A673 (cell line): ENCODE data around the gene TENM3. TPM values are rescaled to one million over a fixed set of nuclear protein-coding genes. Genes with fewer than 3 reads are reported as not detected.

Source experiments
- BruUV-seq: library from RNA; stranded (reverse); fragments of 400-500 nt; replicated peaks from 2 replicates; lab custom pipeline; 2021; lab: Mats Ljungman, UMichigan
- CTCF ChIA-PET: fragments of 300-600 bp; sonication (Branson Sonifier 250); formaldehyde crosslinking; loops from one replicate; lab custom pipeline; 2022; ENCODE audit warnings: antibody characterized with exemption; lab: Charles Lee
- POLR2A ChIA-PET: fragments of 300-600 bp; sonication (Branson Sonifier 250); formaldehyde crosslinking; loops from one replicate; lab custom pipeline; 2022; ENCODE audit warnings: antibody characterized with exemption; ENCODE audit not compliant: low non-redundant PET; lab: Charles Lee
- DNase-seq: peaks from one replicate; pipeline ENCODE4 v3.0.0-alpha.2; 2015; ENCODE audit warnings: low spot score
- H3K27ac ChIP-seq: fragments of 200-600 bp; sonication (generic); 2 replicates; pipeline ENCODE4 v1.5.1; 2016; ENCODE audit warnings: mixed run types, low read depth, mild to moderate bottlenecking, mixed read lengths, antibody characterized with exemption, low read length; ENCODE audit not compliant: poor library complexity, severe bottlenecking
- H3K27me3 ChIP-seq: fragments of 200-600 bp; sonication (generic); replicated peaks from 2 replicates; pipeline ENCODE4 v1.6.1; 2017; ENCODE audit warnings: mixed run types, low read depth, mild to moderate bottlenecking, mixed read lengths, antibody characterized with exemption, low read length; ENCODE audit not compliant: insufficient read depth, poor library complexity
- H3K36me3 ChIP-seq: fragments of 200-600 bp; sonication (generic); 2 replicates; pipeline ENCODE4 v1.6.1; 2016; ENCODE audit warnings: mixed run types, mild to moderate bottlenecking, mixed read lengths, antibody characterized with exemption, low read length; ENCODE audit not compliant: insufficient read depth, poor library complexity, severe bottlenecking
- H3K4me1 ChIP-seq: fragments of 200-600 bp; sonication (generic); 2 replicates; pipeline ENCODE4 v1.6.1; 2017; ENCODE audit warnings: mixed run types, mild to moderate bottlenecking, mixed read lengths, antibody characterized with exemption, low read length; ENCODE audit not compliant: insufficient read depth, poor library complexity, severe bottlenecking
- H3K4me3 ChIP-seq: fragments of 200-600 bp; sonication (generic); 2 replicates; pipeline ENCODE4 v1.5.1; 2016; ENCODE audit warnings: low read depth, mixed run types, mild to moderate bottlenecking, mixed read lengths, low read length; ENCODE audit not compliant: poor library complexity, severe bottlenecking
- H3K9me3 ChIP-seq: fragments of 200-600 bp; sonication (generic); 2 replicates; pipeline ENCODE4 v1.6.1; 2016; ENCODE audit warnings: mixed run types, low read depth, mild to moderate bottlenecking, mixed read lengths, antibody characterized with exemption, low read length; ENCODE audit not compliant: poor library complexity, severe bottlenecking
- EZH2 ChIP-seq: fragments of 200-600 bp; sonication (generic); IDR thresholded peaks from 2 replicates; pipeline ENCODE4 v1.6.1; 2017; ENCODE audit warnings: borderline replicate concordance, low read depth, mild to moderate bottlenecking, mixed read lengths, antibody characterized with exemption, low read length; ENCODE audit not compliant: poor library complexity, severe bottlenecking
- intact Hi-C: fragments of 100-400 bp; cut with micrococcal nuclease; formaldehyde crosslinking; loops from one replicate; pipeline ENCODE4 v1.10.0; 2022; ENCODE audit not compliant: unreplicated experiment
- total RNA-seq: library from RNA; stranded (reverse); gene quantifications from 2 replicates; pipeline ENCODE4 v1.2.3, GENCODE V29; 2021
- TF ChIP-seq, protein P1 (sequence below): fragments of 300-800, 200-600 bp; sonication (generic); conservative IDR thresholded peaks from 2 replicates; pipeline ENCODE4 v1.5.1; 2017; ENCODE audit warnings: low read depth, mild to moderate bottlenecking, antibody characterized with exemption, low read length, moderate library complexity, mixed read lengths

The TENM3 gene
- total RNA-seq, 1 experiment from 2014 or later = 26.4 TPM

DNA sequence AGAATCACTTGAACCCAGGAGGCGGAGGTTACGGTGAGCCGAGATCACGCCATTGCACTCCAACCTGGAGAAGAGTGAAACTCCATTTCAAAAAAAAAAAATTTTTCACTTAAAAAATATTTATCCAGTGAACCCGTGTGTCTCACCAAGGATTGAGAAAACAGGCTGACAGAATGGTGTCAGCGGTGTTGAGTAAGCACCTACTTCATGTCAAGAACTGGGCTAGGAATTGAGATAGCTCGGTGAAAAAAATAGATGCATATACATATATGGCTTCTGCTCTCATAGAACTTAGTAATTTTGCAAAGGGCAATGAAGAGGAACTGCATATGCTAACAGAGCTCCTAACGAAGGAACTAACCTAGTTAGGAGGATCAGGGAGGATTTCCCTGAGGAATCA is 297.3 kb downstream of the TENM3 start:
- Histone ChIP-seq H3K9me3 (no peaks in the 10 kb centered on the region), H3K36me3 (no peaks in the 10 kb centered on the region), H3K27me3 (no peaks in the 10 kb centered on the region), H3K27ac (no peak overlapping the region), H3K4me3 (no peak overlapping the region), H3K4me1 (no peaks in the 10 kb centered on the region)
- DNase-seq = no peak
- intact Hi-C loops = no loop called here
- CTCF ChIA-PET = no interaction called here
- TF ChIP-seq EZH2 = no peak
- TF ChIP-seq, protein P1, sequence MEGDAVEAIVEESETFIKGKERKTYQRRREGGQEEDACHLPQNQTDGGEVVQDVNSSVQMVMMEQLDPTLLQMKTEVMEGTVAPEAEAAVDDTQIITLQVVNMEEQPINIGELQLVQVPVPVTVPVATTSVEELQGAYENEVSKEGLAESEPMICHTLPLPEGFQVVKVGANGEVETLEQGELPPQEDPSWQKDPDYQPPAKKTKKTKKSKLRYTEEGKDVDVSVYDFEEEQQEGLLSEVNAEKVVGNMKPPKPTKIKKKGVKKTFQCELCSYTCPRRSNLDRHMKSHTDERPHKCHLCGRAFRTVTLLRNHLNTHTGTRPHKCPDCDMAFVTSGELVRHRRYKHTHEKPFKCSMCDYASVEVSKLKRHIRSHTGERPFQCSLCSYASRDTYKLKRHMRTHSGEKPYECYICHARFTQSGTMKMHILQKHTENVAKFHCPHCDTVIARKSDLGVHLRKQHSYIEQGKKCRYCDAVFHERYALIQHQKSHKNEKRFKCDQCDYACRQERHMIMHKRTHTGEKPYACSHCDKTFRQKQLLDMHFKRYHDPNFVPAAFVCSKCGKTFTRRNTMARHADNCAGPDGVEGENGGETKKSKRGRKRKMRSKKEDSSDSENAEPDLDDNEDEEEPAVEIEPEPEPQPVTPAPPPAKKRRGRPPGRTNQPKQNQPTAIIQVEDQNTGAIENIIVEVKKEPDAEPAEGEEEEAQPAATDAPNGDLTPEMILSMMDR = no peak
- POLR2A ChIA-PET = no interaction called here
- no TSS peak for BruUV-seq

DNA sequence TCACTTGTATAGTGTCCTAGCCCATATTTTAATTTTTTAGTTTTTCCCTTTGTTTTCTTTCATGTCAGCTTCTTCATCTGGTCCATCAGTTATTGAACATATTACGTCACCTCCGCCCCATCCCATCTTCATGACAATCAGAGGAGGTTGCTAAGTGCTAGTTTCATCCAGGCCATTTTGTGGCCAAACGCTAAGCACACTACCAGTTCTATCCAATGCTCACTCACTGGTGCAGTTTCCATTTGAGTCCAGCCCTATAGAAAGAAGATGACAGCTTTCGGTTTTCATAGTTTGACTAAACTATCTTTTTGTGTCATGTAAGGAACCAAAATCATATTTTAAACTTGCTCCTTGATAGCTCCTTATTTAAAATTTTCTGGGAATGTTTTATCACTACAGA is 304.2 kb downstream of the TENM3 start:
- intact Hi-C loops = no loop called here
- BruUV-seq = no TSS peak
- Histone ChIP-seq H3K4me3 (no peak overlapping the region), H3K36me3 (no peaks in the 10 kb centered on the region), H3K9me3 (no peaks in the 10 kb centered on the region), H3K27ac (no peak overlapping the region), H3K27me3 (no peaks in the 10 kb centered on the region), H3K4me1 (peaks cover 5% of the 10 kb centered on the region)
- ChIA-PET POLR2A (no interaction called here), CTCF (no interaction called here)
- no peak for TF ChIP-seq EZH2
- TF ChIP-seq, protein P1 = no peak
- DNase-seq = no peak

- ChIA-PET CTCF (no interaction called here), POLR2A (no interaction called here)
- Histone ChIP-seq H3K27ac (no peak overlapping the region), H3K4me1 (peaks cover 10% of the 10 kb centered on the region), H3K36me3 (no peaks in the 10 kb centered on the region), H3K9me3 (no peaks in the 10 kb centered on the region), H3K4me3 (no peak overlapping the region), H3K27me3 (no peaks in the 10 kb centered on the region)
- intact Hi-C loops = no loop called here
- no peak for DNase-seq
- TF ChIP-seq EZH2 = no peak
- TF ChIP-seq, protein P1 = no peak
- no TSS peak for BruUV-seq
These were observed 305.0 kb downstream of the TENM3 start for GRCh38 chr4:182548156-182548555.
